SK-N-SH (cell line): ENCODE measurements around the gene NCAM2. TPM values are rescaled to one million over a fixed set of nuclear protein-coding genes. Genes with fewer than 3 reads are reported as not detected.

Experiments used
- CTCF ChIA-PET: fragments of 300-600, 350-600 bp; formaldehyde crosslinking; extraction: SDS; loops from one replicate; lab custom pipeline; 2021; lab: Yijun Ruan, JAX
- POLR2A ChIA-PET: fragments of 350-600 bp; sonication (Branson Sonifier 250); formaldehyde crosslinking; extraction: SDS; loops from one replicate; lab custom pipeline; 2020; ENCODE audit warnings: antibody characterized with exemption, inconsistent platforms; lab: Yijun Ruan, JAX
- DNase-seq: peaks from one replicate; pipeline ENCODE4 v3.0.0; 2012
- H2AFZ ChIP-seq: fragments of 200-600 bp; sonication (generic); 2 replicates; pipeline ENCODE4 v1.8.1; 2016; ENCODE audit warnings: antibody characterized with exemption, mild to moderate bottlenecking, low read depth
- H3F3A ChIP-seq: fragments of 200-600 bp; sonication (generic); replicated peaks from 2 replicates; pipeline ENCODE3; 2016; ENCODE audit warnings: antibody characterized with exemption, mild to moderate bottlenecking; ENCODE audit not compliant: insufficient read depth
- H3K27ac ChIP-seq, 2 experiments: fragments of 200-500 bp in 1 of 2; fragments of 200-600 bp in 1 of 2; sonication (Bioruptor generic) in 1 of 2; sonication (generic), shearing (Covaris generic) in 1 of 2; 2 replicates each; pipeline versions ENCODE4 v1.5.1 to v1.6.1; 2014 to 2016; ENCODE audit warnings: low read depth in 2 of 2, inconsistent platforms in 1 of 2, low read length in 1 of 2, mild to moderate bottlenecking in 1 of 2, mixed read lengths in 1 of 2
- H3K27me3 ChIP-seq: fragments of 200-600 bp; sonication (generic), shearing (Covaris generic); 2 replicates; pipeline ENCODE4 v1.6.1; 2016; ENCODE audit warnings: mixed run types; ENCODE audit not compliant: insufficient read depth
- H3K36me3 ChIP-seq, 2 experiments: fragments of 200-500 bp in 1 of 2; fragments of 200-600 bp in 1 of 2; sonication (Bioruptor generic) in 1 of 2; sonication (generic) in 1 of 2; replicated peaks in 1 of 2; 2 replicates each; pipeline versions ENCODE3 to v1.5.1; 2014 to 2016; ENCODE audit warnings: low read length in 1 of 2, mild to moderate bottlenecking in 1 of 2; ENCODE audit not compliant: insufficient read depth in 2 of 2, control insufficient read depth in 1 of 2
- H3K4me1 ChIP-seq, 2 experiments: fragments of 200-500 bp in 1 of 2; fragments of 200-600 bp in 1 of 2; sonication (Bioruptor generic) in 1 of 2; sonication (generic), shearing (Covaris generic) in 1 of 2; 2 replicates each; pipeline versions ENCODE4 v1.5.1 to v1.6.1; 2014 to 2016; ENCODE audit warnings: low read depth in 1 of 2, low read length in 1 of 2, mixed run types in 1 of 2; ENCODE audit not compliant: insufficient read depth in 2 of 2, control insufficient read depth in 1 of 2
- H3K4me2 ChIP-seq: fragments of 200-600 bp; sonication (generic), shearing (Covaris generic); 2 replicates; pipeline ENCODE4 v1.6.1; 2017; ENCODE audit warnings: mixed run types
- H3K4me3 ChIP-seq, 2 experiments: fragments of 200-500 bp in 1 of 2; fragments of 200-600 bp in 1 of 2; sonication (Bioruptor generic) in 1 of 2; sonication (generic), shearing (Covaris generic) in 1 of 2; 2 replicates each; pipeline versions ENCODE4 v1.5.1 to v1.8.1; 2014 to 2016; ENCODE audit warnings: low read depth in 2 of 2, inconsistent platforms in 1 of 2, low read length in 1 of 2, mild to moderate bottlenecking in 1 of 2, mixed read lengths in 1 of 2, moderate library complexity in 1 of 2
- H3K79me2 ChIP-seq: fragments of 200-600 bp; sonication (generic); 2 replicates; pipeline ENCODE4 v1.8.1; 2017; ENCODE audit warnings: mild to moderate bottlenecking; ENCODE audit not compliant: insufficient read depth
- H3K9ac ChIP-seq: fragments of 200-600 bp; sonication (generic); 2 replicates; pipeline ENCODE4 v1.6.1; 2017; ENCODE audit warnings: mixed run types
- H3K9me2 ChIP-seq: fragments of 200-600 bp; sonication (generic); 2 replicates; pipeline ENCODE4 v1.6.1; 2017; ENCODE audit warnings: mixed run types
- H3K9me3 ChIP-seq: fragments of 200-600 bp; sonication (generic); 2 replicates; pipeline ENCODE4 v1.6.1; 2017; ENCODE audit warnings: mixed run types, mild to moderate bottlenecking, moderate library complexity
- H4K20me1 ChIP-seq: fragments of 200-600 bp; sonication (generic); 2 replicates; pipeline ENCODE4 v1.6.1; 2017; ENCODE audit warnings: mild to moderate bottlenecking, mixed run types; ENCODE audit not compliant: insufficient read depth
- CHD2 ChIP-seq: fragments of 150-350 bp; IDR thresholded peaks from 2 replicates; pipeline ENCODE4 v1.6.1; 2018; ENCODE audit warnings: low read length; ENCODE audit not compliant: partially characterized antibody
- ELF1 ChIP-seq: IDR thresholded peaks from 2 replicates; pipeline ENCODE4 v1.4.0; 2012
- EZH2phosphoT487 ChIP-seq: fragments of 200-600 bp; sonication (generic); IDR thresholded peaks from 2 replicates; pipeline ENCODE4 v1.6.1; 2017; ENCODE audit warnings: low read depth, mixed run types, mild to moderate bottlenecking, antibody characterized with exemption, moderate library complexity, borderline replicate concordance
- FOSL2 ChIP-seq: IDR thresholded peaks from 2 replicates; pipeline ENCODE4 v1.4.0; 2012; ENCODE audit warnings: low read depth, mild to moderate bottlenecking, moderate library complexity, borderline replicate concordance
- FOXJ3 ChIP-seq: sonication (generic); formaldehyde crosslinking; IDR thresholded peaks from 2 replicates; pipeline ENCODE4 v1.5.1; 2020; ENCODE audit warnings: mild to moderate bottlenecking, missing genetic modification reagents
- FOXM1 ChIP-seq: IDR thresholded peaks from 2 replicates; pipeline ENCODE4 v1.4.0; 2012; ENCODE audit warnings: low read depth, mild to moderate bottlenecking
- GATA2 ChIP-seq: sonication (generic); formaldehyde crosslinking; IDR thresholded peaks from 2 replicates; pipeline ENCODE4 v1.5.0; 2020; ENCODE audit warnings: mild to moderate bottlenecking, missing genetic modification reagents
- JUND ChIP-seq: IDR thresholded peaks from 2 replicates; pipeline ENCODE4 v1.4.0; 2012
- MXI1 ChIP-seq: IDR thresholded peaks from 2 replicates; pipeline ENCODE4 v1.6.1; 2012; ENCODE audit warnings: mild to moderate bottlenecking, low read depth, low read length, improper control_type of control experiment
- NRF1 ChIP-seq: IDR thresholded peaks from 2 replicates; pipeline ENCODE4 v1.6.1; 2012; ENCODE audit warnings: low read depth, mild to moderate bottlenecking, low read length
- POLR2AphosphoS5 ChIP-seq: IDR thresholded peaks from 2 replicates; pipeline ENCODE4 v1.6.1; 2012; ENCODE audit warnings: low read depth, low read length
- RAD21 ChIP-seq: IDR thresholded peaks from 2 replicates; pipeline ENCODE4 v1.6.1; 2012; ENCODE audit warnings: mild to moderate bottlenecking, low read length
- RCOR1 ChIP-seq: fragments of 150-350 bp; IDR thresholded peaks from 2 replicates; pipeline ENCODE4 v1.6.1; 2017; ENCODE audit warnings: antibody characterized with exemption, low read length
- RFX5 ChIP-seq: IDR thresholded peaks from 2 replicates; pipeline ENCODE4 v1.6.1; 2012; ENCODE audit warnings: mild to moderate bottlenecking, improper control_type of control experiment, low read length
- RXRA ChIP-seq: IDR thresholded peaks from 2 replicates; pipeline ENCODE4 v1.4.0; 2012; ENCODE audit warnings: low read depth, mild to moderate bottlenecking, borderline replicate concordance
- SIN3A ChIP-seq: IDR thresholded peaks from 2 replicates; pipeline ENCODE4 v1.6.1; 2012; ENCODE audit warnings: low read depth, mild to moderate bottlenecking, low read length, moderate library complexity, borderline replicate concordance
- TAF1 ChIP-seq: IDR thresholded peaks from 2 replicates; pipeline ENCODE4 v1.6.1; 2012; ENCODE audit warnings: low read depth, mild to moderate bottlenecking, low read length, moderate library complexity, borderline replicate concordance
- TEAD4 ChIP-seq: IDR thresholded peaks from 2 replicates; pipeline ENCODE4 v1.4.0; 2012; ENCODE audit warnings: mild to moderate bottlenecking, borderline replicate concordance; ENCODE audit not compliant: insufficient read depth
- WGBS: methylation state at CpG from one replicate; pipeline ENCODE4 v1.1.6; 2017; ENCODE audit warnings: low lambda C conversion rate; 5-methylcytosine and 5-hydroxymethylcytosine counted together
- polyA plus RNA-seq, 3 experiments: library from polyadenylated mRNA; depleted of rRNA; stranded (reverse); fragments of >200 nt; gene quantifications; 2 replicates each; pipeline ENCODE4 v1.2.3, GENCODE V29; 2012
- TF ChIP-seq, protein P1 (sequence below): IDR thresholded peaks from 2 replicates; pipeline ENCODE4; 2012
- TF ChIP-seq, protein P2 (sequence below): fragments of 150-350 bp; IDR thresholded peaks from 2 replicates; pipeline ENCODE4 v1.6.1; 2016; ENCODE audit warnings: mild to moderate bottlenecking, low read depth, low read length
- TF ChIP-seq, protein P3 (sequence below): IDR thresholded peaks from 2 replicates; pipeline ENCODE4 v1.4.0; 2012; ENCODE audit warnings: low read depth, borderline replicate concordance
- TF ChIP-seq, protein P4 (sequence below): IDR thresholded peaks from 2 replicates; pipeline ENCODE4 v1.4.0; 2012; ENCODE audit warnings: low read depth, borderline replicate concordance
- TF ChIP-seq, protein P5 (sequence below): fragments of 200-600 bp; sonication (generic); IDR thresholded peaks from 2 replicates; pipeline ENCODE4 v1.6.1; 2017; ENCODE audit warnings: antibody characterized with exemption, mild to moderate bottlenecking, moderate library complexity

NCAM2 gene
- polyA plus RNA-seq, 1 of the 3 experiments (the other 2 are of a cell fraction) = 2.1 TPM

DNA sequence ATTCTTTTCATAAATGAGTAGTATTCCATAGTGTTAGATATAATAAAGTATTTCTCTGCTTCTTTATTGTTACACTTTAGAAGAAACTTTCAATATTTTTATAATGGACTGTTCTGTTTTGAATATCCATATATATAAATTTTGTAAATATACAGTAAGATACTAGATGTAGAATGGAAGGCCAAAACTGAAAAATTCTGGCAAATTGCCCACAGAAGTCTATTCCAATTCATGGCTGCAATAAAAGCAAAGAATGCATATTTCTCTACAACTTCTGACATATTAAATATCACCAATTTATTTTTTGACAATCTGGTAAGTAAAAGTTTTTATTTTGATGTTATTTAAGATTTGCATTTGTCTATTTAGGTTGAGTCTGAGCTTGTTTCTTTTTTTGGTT, 532.5 kb downstream of the NCAM2 start:
- H2AFZ ChIP-seq = no peak overlapping the region; the same call in 1 of the 2 replicates
- no peaks in the 10 kb centered on the region for H4K20me1 ChIP-seq
- POLR2A ChIA-PET = no interaction called here
- H3K4me1 ChIP-seq = no peaks in the 10 kb centered on the region
- no peak for DNase-seq
- H3F3A ChIP-seq = no peaks in the 10 kb centered on the region
- H3K9me2 ChIP-seq = 0 out of 2 replicates have a peak, but pooled peaks cover 3% of the 10 kb centered on the region
- no peak overlapping the region for H3K4me2 ChIP-seq
- no peak overlapping the region for H3K4me3 ChIP-seq
- H3K27ac ChIP-seq = no peak overlapping the region
- no peaks in the 10 kb centered on the region for H3K27me3 ChIP-seq
- no peaks in the 10 kb centered on the region for H3K36me3 ChIP-seq
- TF ChIP-seq SIN3A (no peak), ELF1 (no peak), NRF1 (no peak), RAD21 (no peak), FOXJ3 (CRISPR knock-in tag) (no peak), JUND (no peak), TEAD4 (no peak), FOSL2 (no peak), EZH2phosphoT487 (no peak), GATA2 (CRISPR knock-in tag) (no peak)
- TF ChIP-seq, protein P1, sequence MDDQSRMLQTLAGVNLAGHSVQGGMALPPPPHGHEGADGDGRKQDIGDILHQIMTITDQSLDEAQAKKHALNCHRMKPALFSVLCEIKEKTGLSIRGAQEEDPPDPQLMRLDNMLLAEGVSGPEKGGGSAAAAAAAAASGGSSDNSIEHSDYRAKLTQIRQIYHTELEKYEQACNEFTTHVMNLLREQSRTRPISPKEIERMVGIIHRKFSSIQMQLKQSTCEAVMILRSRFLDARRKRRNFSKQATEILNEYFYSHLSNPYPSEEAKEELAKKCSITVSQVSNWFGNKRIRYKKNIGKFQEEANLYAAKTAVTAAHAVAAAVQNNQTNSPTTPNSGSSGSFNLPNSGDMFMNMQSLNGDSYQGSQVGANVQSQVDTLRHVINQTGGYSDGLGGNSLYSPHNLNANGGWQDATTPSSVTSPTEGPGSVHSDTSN = no peak
- H3K79me2 ChIP-seq = no peaks in the 10 kb centered on the region
- no peaks in the 10 kb centered on the region for H3K9me3 ChIP-seq
- H3K9ac ChIP-seq = no peak overlapping the region
- CTCF ChIA-PET = no interaction called here

DNA sequence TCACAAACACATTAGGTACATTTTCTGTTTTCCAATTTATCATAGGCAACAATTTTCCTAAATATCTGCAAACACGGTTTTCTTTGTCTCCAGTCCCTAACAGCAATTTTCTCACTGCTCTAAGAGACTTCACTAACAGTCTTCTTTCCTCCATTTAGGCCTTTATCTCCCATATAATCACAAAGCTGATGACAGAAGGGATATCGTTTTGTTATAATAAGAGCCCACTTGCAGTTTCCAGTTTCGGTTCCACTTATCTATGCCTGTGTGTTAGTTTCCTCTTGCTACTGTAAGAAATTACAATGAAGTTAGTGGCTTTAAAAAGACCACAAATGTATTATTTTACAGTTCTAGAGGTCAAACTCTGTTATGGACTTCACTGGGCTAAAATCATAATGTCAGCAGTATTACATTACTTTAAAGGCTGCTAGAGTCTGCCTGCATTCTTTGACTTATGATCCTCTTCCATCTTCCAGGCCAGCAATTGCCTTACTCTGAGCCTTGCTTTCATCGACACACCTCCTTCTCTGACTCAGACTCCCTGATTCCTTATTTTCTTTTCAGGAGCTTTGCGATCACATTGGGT, 549.3 kb downstream of the NCAM2 start:
- H3K79me2 ChIP-seq = no peaks in the 10 kb centered on the region
- WGBS = 53% methylated on average over 5 of the region's 5 CpGs
- H3K4me2 ChIP-seq = no peak overlapping the region
- H3K9me3 ChIP-seq = no peaks in the 10 kb centered on the region
- H3K4me1 ChIP-seq = no peaks in the 10 kb centered on the region
- H2AFZ ChIP-seq = peak overlapping the region; percentile 44
- H3K27me3 ChIP-seq = no peaks in the 10 kb centered on the region
- no peak for DNase-seq
- no peak overlapping the region for H3K4me3 ChIP-seq
- no peaks in the 10 kb centered on the region for H4K20me1 ChIP-seq
- CTCF ChIA-PET = no interaction called here
- no peaks in the 10 kb centered on the region for H3F3A ChIP-seq
- no peak overlapping the region for H3K9ac ChIP-seq
- H3K9me2 ChIP-seq = no peaks in the 10 kb centered on the region
- no peak overlapping the region for H3K27ac ChIP-seq
- POLR2A ChIA-PET = no interaction called here
- no peaks in the 10 kb centered on the region for H3K36me3 ChIP-seq
- TF ChIP-seq NRF1 = no peak
- TF ChIP-seq RAD21 = no peak
- TF ChIP-seq POLR2AphosphoS5 = no peak
- no peak for TF ChIP-seq MXI1
- TF ChIP-seq SIN3A = no peak
- no peak for TF ChIP-seq TAF1
- no peak for TF ChIP-seq RXRA
- no peak for TF ChIP-seq CHD2
- no peak for TF ChIP-seq FOXM1
- TF ChIP-seq, protein P2, sequence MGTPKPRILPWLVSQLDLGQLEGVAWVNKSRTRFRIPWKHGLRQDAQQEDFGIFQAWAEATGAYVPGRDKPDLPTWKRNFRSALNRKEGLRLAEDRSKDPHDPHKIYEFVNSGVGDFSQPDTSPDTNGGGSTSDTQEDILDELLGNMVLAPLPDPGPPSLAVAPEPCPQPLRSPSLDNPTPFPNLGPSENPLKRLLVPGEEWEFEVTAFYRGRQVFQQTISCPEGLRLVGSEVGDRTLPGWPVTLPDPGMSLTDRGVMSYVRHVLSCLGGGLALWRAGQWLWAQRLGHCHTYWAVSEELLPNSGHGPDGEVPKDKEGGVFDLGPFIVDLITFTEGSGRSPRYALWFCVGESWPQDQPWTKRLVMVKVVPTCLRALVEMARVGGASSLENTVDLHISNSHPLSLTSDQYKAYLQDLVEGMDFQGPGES = no peak
- TF ChIP-seq, protein P3, sequence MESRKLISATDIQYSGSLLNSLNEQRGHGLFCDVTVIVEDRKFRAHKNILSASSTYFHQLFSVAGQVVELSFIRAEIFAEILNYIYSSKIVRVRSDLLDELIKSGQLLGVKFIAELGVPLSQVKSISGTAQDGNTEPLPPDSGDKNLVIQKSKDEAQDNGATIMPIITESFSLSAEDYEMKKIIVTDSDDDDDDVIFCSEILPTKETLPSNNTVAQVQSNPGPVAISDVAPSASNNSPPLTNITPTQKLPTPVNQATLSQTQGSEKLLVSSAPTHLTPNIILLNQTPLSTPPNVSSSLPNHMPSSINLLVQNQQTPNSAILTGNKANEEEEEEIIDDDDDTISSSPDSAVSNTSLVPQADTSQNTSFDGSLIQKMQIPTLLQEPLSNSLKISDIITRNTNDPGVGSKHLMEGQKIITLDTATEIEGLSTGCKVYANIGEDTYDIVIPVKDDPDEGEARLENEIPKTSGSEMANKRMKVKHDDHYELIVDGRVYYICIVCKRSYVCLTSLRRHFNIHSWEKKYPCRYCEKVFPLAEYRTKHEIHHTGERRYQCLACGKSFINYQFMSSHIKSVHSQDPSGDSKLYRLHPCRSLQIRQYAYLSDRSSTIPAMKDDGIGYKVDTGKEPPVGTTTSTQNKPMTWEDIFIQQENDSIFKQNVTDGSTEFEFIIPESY = no peak
- TF ChIP-seq RFX5 = no peak
- TF ChIP-seq, protein P4, sequence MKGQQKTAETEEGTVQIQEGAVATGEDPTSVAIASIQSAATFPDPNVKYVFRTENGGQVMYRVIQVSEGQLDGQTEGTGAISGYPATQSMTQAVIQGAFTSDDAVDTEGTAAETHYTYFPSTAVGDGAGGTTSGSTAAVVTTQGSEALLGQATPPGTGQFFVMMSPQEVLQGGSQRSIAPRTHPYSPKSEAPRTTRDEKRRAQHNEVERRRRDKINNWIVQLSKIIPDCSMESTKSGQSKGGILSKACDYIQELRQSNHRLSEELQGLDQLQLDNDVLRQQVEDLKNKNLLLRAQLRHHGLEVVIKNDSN = no peak
- no peak for TF ChIP-seq RCOR1
- TF ChIP-seq, protein P5, sequence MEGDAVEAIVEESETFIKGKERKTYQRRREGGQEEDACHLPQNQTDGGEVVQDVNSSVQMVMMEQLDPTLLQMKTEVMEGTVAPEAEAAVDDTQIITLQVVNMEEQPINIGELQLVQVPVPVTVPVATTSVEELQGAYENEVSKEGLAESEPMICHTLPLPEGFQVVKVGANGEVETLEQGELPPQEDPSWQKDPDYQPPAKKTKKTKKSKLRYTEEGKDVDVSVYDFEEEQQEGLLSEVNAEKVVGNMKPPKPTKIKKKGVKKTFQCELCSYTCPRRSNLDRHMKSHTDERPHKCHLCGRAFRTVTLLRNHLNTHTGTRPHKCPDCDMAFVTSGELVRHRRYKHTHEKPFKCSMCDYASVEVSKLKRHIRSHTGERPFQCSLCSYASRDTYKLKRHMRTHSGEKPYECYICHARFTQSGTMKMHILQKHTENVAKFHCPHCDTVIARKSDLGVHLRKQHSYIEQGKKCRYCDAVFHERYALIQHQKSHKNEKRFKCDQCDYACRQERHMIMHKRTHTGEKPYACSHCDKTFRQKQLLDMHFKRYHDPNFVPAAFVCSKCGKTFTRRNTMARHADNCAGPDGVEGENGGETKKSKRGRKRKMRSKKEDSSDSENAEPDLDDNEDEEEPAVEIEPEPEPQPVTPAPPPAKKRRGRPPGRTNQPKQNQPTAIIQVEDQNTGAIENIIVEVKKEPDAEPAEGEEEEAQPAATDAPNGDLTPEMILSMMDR = no peak
- no peak for TF ChIP-seq EZH2phosphoT487
